ENCODE data around the gene ARFGEF2. TPM values are rescaled to one million over a fixed set of nuclear protein-coding genes. Genes with fewer than 3 reads are reported as not detected.
"Not testable (repeated sequence)": the region's sequence is repeated elsewhere in the genome, so short reads cannot be mapped to it uniquely, and the experiment has no call there.

ARFGEF2 gene
- total RNA-seq, 1 experiment from 2014 or later, result 95.5 TPM

DNA sequence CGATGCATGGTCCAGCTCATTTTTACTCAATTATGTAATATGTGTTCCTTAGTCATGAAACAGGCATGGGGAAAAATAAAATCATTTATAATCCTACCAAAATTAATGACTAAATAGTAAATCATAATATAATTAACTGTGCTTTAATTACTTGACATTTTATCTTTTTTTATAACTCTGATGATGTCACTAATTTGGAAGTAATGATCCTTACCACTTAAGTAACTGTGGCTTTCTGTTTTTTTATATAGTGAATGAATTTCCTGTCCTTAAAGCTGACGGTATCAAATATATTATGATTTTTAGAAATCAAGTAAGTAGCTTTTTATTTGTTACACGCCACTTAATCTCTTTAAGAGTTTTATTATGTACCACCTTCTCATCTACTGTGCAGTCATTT, 156.8 kb downstream of the ARFGEF2 start:
- DNase-seq (ENCODE audit: low read depth, low spot score), result no peak
- in situ Hi-C loops (cut with HindIII; ENCODE audit: low pct_unique_long_range_greater_than_20kb, low sequenced_read_pairs), result no loop called here

DNA sequence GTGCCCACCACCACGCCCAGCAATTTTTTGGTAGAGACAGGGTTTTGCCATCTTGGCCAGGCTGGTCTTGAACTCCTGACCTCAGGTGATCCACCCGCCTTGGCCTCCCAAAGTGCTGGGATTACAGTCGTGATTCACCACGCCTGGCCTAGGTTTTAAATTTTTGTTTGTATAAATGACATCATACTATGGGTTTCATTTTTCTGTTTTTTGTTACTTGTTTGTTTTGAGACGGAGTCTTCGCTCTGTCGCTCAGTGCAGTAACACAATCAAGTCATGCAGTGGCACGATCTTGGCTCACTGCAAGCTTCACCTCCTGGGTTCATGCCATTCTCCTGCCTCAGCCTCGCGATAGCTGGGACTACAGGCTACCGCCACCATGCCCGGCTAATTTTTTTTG, 160.8 kb downstream of the ARFGEF2 start:
- in situ Hi-C loops (cut with HindIII; ENCODE audit: low pct_unique_long_range_greater_than_20kb, low sequenced_read_pairs); DNase-seq (ENCODE audit: low read depth, low spot score): not testable (repeated sequence)

Small RNA genes within 50 kb of the gene (small RNA-seq; reads per million reads assigned to genes)
- 0 to 0.10 reads per million in 2 experiments for gene SNAP23P1

Other genes with a start within 250 kb of the ARFGEF2 start
- 10.0 and 11.0 TPM in 2 replicates for gene PREX1, start 93.7 kb upstream of the ARFGEF2 start, total RNA-seq (2014; rRNA removed; shearing (Covaris generic))
- 180 and 193 TPM in 2 replicates for gene CSE1L, start 124.6 kb downstream of the ARFGEF2 start, total RNA-seq (2014; rRNA removed; shearing (Covaris generic))